Measurements from ENCODE around the gene ADAMTS13.

Gene ADAMTS13

GRCh38 chr9:133474215-133474614 is 52.0 kb downstream of the ADAMTS13 start:
- no peak for DNase-seq

- DNase-seq: no peak
Measured at GRCh38 chr9:133474853-133475252, 52.7 kb downstream of the ADAMTS13 start.

GRCh38 chr9:133475292-133476012 is 53.3 kb downstream of the ADAMTS13 start:
- no peak for DNase-seq

- no peak for DNase-seq
Measured at GRCh38 chr9:133476036-133476931, 54.1 kb downstream of the ADAMTS13 start.

GRCh38 chr9:133476941-133477340 is 54.8 kb downstream of the ADAMTS13 start:
- no peak for DNase-seq

- no peak for DNase-seq
Measured at GRCh38 chr9:133477461-133477860, 55.3 kb downstream of the ADAMTS13 start.

- no peak for DNase-seq
Measured at GRCh38 chr9:133477992-133478850, 56.1 kb downstream of the ADAMTS13 start.

- DNase-seq: peak; percentile 49
Measured at GRCh38 chr9:133478851-133479711, 56.9 kb downstream of the ADAMTS13 start, which contains the start of gene SLC2A6. SLC2A6 (minus strand) TSS chr9:133479099; CDS start chr9:133479059, 40 bp downstream.

GRCh38 chr9:133483611-133484010 is 61.4 kb downstream of the ADAMTS13 start:
- DNase-seq: no peak

- no peak for DNase-seq
Measured at GRCh38 chr9:133484671-133485437, 62.7 kb downstream of the ADAMTS13 start.

GRCh38 chr9:133485531-133486260 is 63.5 kb downstream of the ADAMTS13 start:
- no peak for DNase-seq

GRCh38 chr9:133487331-133487725 is 65.2 kb downstream of the ADAMTS13 start:
- no peak for DNase-seq

GRCh38 chr9:133488686-133489252 is 66.6 kb downstream of the ADAMTS13 start:
- no peak for DNase-seq

- DNase-seq: no peak
Measured at GRCh38 chr9:133489253-133490190, 67.4 kb downstream of the ADAMTS13 start.

GRCh38 chr9:133490201-133490681 is 68.1 kb downstream of the ADAMTS13 start:
- no peak for DNase-seq

- no peak for DNase-seq
Measured at GRCh38 chr9:133490865-133491655, 68.9 kb downstream of the ADAMTS13 start.

GRCh38 chr9:133491656-133491925 is 69.4 kb downstream of the ADAMTS13 start:
- no peak for DNase-seq

Measured in NCI-H2029 (cell line).